ENCODE data around the gene ZNF592.

- TF ChIP-seq CTCF (IDR thresholded peaks at IDR 0.05): no peak
- no peak for TF ChIP-seq POLR2A (IDR thresholded peaks at IDR 0.05)
Measured at GRCh38 chr15:84819791-84820190, 71.4 kb downstream of the ZNF592 start.
